KOPT-K1 (cell line): Measurements from ENCODE around the gene NOL12.
A peak's percentile ranks its signal among the peaks of the same experiment; 100 is the strongest.

Experiments used
- H3K27ac ChIP-seq: fragments of 200-600 bp; sonication (generic); 2 replicates; pipeline ENCODE4 v1.5.1; 2016; ENCODE audit warnings: antibody characterized with exemption, mild to moderate bottlenecking, low read depth, low read length; ENCODE audit not compliant: poor library complexity, severe bottlenecking
- H3K36me3 ChIP-seq: fragments of 200-600 bp; sonication (generic); 2 replicates; pipeline ENCODE4 v1.5.1; 2017; ENCODE audit warnings: antibody characterized with exemption, mild to moderate bottlenecking, low read length, moderate library complexity; ENCODE audit not compliant: insufficient read depth
- H3K9me3 ChIP-seq: fragments of 200-600 bp; sonication (generic); 2 replicates; pipeline ENCODE4 v1.5.1; 2017; ENCODE audit warnings: antibody characterized with exemption, low read length, mild to moderate bottlenecking; ENCODE audit not compliant: insufficient read depth, poor library complexity, severe bottlenecking

The NOL12 gene

GRCh38 chr22:37672206-37672919, 13.8 kb upstream of the NOL12 start:
- peaks cover 19% of the 10 kb centered on the region for H3K36me3 ChIP-seq
- no peaks in the 10 kb centered on the region for H3K9me3 ChIP-seq
- H3K27ac ChIP-seq = peak overlapping the region; percentile 72

DNA sequence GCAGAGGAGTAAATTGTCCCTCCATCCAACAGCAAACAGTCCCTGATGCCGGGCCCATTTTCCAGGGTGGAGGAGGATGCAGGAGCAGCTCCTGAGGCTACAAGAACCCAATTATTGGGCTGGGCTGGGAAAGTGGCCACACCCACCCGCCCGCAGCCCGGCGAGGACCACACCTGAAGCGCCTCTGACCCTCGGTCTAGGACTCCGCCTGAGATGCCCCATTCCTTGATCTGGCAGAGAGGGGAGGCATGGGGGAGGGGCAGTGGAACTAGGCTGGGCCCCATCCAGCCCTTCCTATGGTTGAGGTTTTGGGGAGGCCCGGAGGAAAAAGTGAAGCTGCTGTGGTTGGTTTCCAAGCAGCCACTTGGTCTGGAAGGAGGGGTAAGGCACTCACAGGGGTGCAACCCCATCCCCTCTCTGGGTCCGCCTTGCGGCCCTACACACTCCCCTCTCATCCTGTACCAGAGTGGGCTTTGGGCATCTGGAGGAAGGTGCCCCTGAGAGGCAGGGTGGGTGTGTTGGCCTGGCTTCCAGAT, 13.2 kb upstream of the NOL12 start:
- peaks cover 13% of the 10 kb centered on the region; the same call in 1 of the 2 replicates for H3K36me3 ChIP-seq
- H3K27ac ChIP-seq = peak overlapping the region; percentile 72
- no peaks in the 10 kb centered on the region for H3K9me3 ChIP-seq

DNA sequence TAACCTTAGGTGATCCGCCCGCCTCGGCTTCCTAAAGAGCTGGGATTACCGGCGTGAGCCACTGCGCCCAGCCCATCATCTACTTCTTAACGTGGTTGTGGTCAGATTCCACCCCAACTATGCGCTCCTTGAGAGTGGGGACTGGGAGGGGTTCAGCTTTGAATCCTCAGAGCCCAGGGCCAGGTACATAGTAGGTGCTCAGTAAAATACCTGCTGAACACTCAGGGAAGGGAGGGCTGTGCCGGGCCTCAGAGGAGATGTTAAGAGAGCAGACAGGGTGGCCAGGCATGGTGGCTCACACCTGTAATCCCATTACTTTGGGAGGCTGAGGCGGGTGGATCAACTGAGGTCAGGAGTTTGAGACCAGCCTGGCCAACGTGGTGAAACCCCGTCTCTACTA, 11.9 kb upstream of the NOL12 start:
- peaks cover 3% of the 10 kb centered on the region; the same call in 1 of the 2 replicates for H3K36me3 ChIP-seq
- H3K9me3 ChIP-seq = no peaks in the 10 kb centered on the region
- no peak overlapping the region for H3K27ac ChIP-seq

DNA sequence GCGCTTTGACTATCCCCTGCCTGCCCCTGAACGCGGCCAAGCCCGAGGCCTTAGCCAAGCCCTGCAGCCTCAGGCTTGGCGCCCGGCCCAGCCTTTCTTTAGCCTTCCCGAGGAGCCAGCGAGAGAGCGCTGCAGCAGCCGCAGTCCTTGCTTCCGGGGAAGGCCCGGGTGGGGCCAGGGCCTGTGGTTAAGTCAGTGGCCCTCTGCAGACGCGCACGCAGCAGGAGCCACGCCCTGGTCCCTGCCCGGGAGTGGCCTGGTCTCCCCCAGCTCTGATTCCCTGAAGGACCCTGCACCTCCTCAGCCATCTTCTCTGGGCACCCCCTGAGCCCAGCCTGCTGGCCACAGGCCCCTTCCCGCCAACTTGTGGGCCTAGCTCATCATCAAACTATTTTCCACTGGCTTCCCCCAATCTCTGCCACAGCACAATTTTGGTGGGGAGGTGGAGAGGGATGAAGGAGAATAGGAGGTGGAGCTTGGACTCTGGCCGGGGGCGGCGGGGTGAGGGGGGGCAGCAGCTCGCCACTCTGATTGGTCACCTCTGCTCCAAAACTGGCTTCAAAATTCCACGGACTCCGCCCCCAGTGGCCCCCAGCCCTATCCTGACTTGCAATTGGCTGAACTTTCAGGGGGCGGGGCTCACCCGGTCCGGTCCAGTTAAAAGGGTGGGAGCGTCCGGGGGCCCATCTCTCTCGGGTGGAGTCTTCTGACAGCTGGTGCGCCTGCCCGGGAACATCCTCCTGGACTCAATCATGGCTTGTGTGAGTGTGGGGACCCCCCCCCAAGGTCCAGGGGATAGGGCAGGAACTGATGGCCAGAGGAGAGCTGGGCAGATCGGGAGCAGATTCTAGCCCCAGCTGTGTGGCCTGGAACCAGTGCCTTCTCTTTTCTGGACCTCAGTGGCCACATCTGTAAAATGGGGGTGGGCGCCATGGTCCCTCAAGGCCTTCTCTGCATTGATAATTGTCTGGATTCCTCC, 10.9 kb upstream of the NOL12 start, which contains the start of gene LGALS1:
Gene LGALS1 (plus strand): TSS at position 686 of the 979 bp plus-strand sequence. CDS start 67 bp downstream, at position 753.
- H3K27ac ChIP-seq = peak within 1 kb of the TSS; percentile 96
- H3K9me3 ChIP-seq = no peaks in the 10 kb centered on the region

GRCh38 chr22:37675930-37676735, 10.0 kb upstream of the NOL12 start:
- Histone ChIP-seq H3K27ac (peak overlapping the region; percentile 96), H3K9me3 (no peaks in the 10 kb centered on the region), H3K36me3 (no peaks in the 10 kb centered on the region)

More for the DNA sequence above, 10.9 kb upstream of the NOL12 start, which contains the start of gene LGALS1:
- no peaks in the 10 kb centered on the region for H3K36me3 ChIP-seq

GRCh38 chr22:37676736-37677492, 9.2 kb upstream of the NOL12 start:
- Histone ChIP-seq H3K36me3 (no peaks in the 10 kb centered on the region), H3K27ac (peak overlapping the region; percentile 96), H3K9me3 (no peaks in the 10 kb centered on the region)

DNA sequence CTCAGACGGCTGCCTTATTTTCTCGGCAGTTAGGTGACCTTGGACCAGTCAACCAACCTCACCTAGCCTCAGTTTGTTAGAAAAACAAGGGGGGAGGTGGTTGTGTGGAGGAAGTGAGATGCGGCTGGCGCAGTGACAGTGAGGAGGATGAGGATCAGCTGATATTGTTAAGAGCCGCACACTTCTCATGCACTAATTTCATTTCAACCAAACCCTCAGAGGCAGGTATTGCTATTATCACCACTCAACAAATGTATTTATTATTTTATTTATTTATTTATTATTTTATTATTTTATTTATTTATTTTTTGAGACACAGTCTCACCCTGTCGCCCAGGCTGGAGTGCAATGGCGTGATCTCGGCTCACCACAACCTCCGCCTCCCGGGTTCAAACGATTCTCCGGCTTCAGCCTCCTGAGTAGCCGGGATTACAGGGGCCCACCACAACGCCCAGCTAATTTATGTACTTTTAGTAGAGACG, 8.6 kb upstream of the NOL12 start:
- peak overlapping the region; percentile 96 for H3K27ac ChIP-seq
- no peaks in the 10 kb centered on the region for H3K9me3 ChIP-seq
- H3K36me3 ChIP-seq = no peaks in the 10 kb centered on the region

- H3K36me3 ChIP-seq = no peaks in the 10 kb centered on the region
- no peaks in the 10 kb centered on the region for H3K9me3 ChIP-seq
- peak overlapping the region; percentile 96 for H3K27ac ChIP-seq
Measured at GRCh38 chr22:37678372-37678771, 7.8 kb upstream of the NOL12 start.

DNA sequence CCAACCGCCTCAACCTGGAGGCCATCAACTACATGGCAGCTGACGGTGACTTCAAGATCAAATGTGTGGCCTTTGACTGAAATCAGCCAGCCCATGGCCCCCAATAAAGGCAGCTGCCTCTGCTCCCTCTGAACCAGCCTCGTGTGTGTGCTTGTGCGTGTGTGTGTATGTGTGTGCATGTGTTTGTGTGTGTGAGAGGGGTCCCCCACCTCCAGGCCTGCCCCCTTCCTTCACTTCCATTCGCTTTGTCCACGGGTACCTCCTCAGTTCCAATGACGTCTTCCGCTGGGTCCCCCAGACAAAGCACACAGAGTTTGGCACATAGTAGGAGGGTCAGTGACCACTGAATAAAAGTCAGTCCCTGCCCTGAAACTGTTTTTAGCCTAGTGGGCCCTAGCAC, 6.5 kb upstream of the NOL12 start:
- Histone ChIP-seq H3K36me3 (no peaks in the 10 kb centered on the region), H3K27ac (no peak overlapping the region)

GRCh38 chr22:37680191-37680851, 5.8 kb upstream of the NOL12 start:
- Histone ChIP-seq H3K36me3 (no peaks in the 10 kb centered on the region), H3K27ac (no peak overlapping the region), H3K9me3 (no peaks in the 10 kb centered on the region)

More for the DNA sequence above, 6.5 kb upstream of the NOL12 start:
- no peaks in the 10 kb centered on the region for H3K9me3 ChIP-seq

DNA sequence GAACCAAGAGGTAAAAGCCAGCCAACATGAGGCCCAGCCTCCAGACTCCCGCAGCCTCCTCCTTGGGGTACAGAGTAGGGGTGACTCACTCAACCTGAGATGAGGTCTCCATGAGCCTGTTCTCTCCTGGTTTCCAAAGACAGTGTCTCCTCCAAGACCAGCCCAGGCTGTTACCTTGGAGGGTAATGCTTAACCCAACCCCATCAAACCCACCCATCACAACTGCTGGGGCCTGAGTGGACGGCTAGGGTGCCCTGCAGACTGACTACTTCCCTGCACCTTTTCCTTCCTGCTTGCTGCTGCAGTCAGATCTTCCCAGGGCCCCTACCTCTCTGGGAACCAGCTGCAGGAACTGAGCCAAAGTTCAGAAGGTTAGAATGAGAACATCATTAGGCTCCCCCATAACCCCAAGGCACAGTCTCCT, 5.1 kb upstream of the NOL12 start:
- Histone ChIP-seq H3K9me3 (no peaks in the 10 kb centered on the region), H3K36me3 (no peaks in the 10 kb centered on the region), H3K27ac (peak overlapping the region; percentile 2)

- no peaks in the 10 kb centered on the region for H3K9me3 ChIP-seq
- H3K27ac ChIP-seq = peak overlapping the region; percentile 2
- no peaks in the 10 kb centered on the region for H3K36me3 ChIP-seq
Measured at GRCh38 chr22:37681556-37682049, 4.5 kb upstream of the NOL12 start.
